MM.1S (cell line): ENCODE results near the gene CAMP.
"Not testable (repeated sequence)": the region's sequence is repeated elsewhere in the genome, so short reads cannot be mapped to it uniquely, and the experiment has no call there.

Experiments used
- EZH2 ChIP-seq: fragments of 300-600 bp; sonication (generic); optimal IDR thresholded peaks from 2 replicates; pipeline ENCODE3; 2017; ENCODE audit warnings: low read depth, mild to moderate bottlenecking, antibody characterized with exemption, low read length, mixed read lengths
- EZH2phosphoT487 ChIP-seq: fragments of 300-600 bp; sonication (generic); IDR thresholded peaks from 2 replicates; pipeline ENCODE4 v1.6.1; 2018; ENCODE audit warnings: antibody characterized with exemption, low read length
- TF ChIP-seq, protein P1 (sequence below): fragments of 300-600 bp; sonication (generic); IDR thresholded peaks from 2 replicates; pipeline ENCODE4 v1.5.1; 2016; ENCODE audit warnings: antibody characterized with exemption, low read length, mixed read lengths

DNA sequence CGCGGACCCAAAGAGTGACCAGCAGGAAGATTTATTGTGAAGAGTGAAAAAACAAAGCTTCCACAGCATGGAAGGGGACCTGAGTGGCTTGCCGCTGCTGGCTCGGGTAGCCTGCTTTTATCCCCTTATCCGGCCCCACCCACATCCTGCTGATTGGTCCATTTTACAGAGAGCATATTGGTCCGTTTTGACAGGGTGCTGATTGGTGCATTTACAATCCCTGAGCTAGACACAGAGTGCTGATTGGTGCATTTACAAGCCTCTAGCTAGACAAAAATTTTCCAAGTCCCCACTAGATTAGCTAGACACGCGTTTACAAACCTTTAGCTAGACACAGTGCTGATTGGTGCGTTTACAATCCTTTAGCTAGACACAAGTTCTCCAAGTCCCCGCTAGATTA, 47.9 kb downstream of the CAMP start:
- TF ChIP-seq, protein P1, sequence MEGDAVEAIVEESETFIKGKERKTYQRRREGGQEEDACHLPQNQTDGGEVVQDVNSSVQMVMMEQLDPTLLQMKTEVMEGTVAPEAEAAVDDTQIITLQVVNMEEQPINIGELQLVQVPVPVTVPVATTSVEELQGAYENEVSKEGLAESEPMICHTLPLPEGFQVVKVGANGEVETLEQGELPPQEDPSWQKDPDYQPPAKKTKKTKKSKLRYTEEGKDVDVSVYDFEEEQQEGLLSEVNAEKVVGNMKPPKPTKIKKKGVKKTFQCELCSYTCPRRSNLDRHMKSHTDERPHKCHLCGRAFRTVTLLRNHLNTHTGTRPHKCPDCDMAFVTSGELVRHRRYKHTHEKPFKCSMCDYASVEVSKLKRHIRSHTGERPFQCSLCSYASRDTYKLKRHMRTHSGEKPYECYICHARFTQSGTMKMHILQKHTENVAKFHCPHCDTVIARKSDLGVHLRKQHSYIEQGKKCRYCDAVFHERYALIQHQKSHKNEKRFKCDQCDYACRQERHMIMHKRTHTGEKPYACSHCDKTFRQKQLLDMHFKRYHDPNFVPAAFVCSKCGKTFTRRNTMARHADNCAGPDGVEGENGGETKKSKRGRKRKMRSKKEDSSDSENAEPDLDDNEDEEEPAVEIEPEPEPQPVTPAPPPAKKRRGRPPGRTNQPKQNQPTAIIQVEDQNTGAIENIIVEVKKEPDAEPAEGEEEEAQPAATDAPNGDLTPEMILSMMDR = not testable (repeated sequence)
- TF ChIP-seq EZH2phosphoT487, EZH2: not testable (repeated sequence)
